ENCODE measurements around the gene SCG2. TPM values are rescaled to one million over a fixed set of nuclear protein-coding genes. Genes with fewer than 3 reads are reported as not detected.

SCG2 gene, protein sequence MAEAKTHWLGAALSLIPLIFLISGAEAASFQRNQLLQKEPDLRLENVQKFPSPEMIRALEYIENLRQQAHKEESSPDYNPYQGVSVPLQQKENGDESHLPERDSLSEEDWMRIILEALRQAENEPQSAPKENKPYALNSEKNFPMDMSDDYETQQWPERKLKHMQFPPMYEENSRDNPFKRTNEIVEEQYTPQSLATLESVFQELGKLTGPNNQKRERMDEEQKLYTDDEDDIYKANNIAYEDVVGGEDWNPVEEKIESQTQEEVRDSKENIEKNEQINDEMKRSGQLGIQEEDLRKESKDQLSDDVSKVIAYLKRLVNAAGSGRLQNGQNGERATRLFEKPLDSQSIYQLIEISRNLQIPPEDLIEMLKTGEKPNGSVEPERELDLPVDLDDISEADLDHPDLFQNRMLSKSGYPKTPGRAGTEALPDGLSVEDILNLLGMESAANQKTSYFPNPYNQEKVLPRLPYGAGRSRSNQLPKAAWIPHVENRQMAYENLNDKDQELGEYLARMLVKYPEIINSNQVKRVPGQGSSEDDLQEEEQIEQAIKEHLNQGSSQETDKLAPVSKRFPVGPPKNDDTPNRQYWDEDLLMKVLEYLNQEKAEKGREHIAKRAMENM
- total RNA-seq (2021; ENCODE audit: unreplicated experiment) (19.8 TPM), Bru-seq, nascent RNA (percentile 73 among the genes with signal in this experiment), BruChase-seq, experiment 1, labeled RNA remaining after a 6-hour chase (percentile 93 among the genes with signal in this experiment), BruChase-seq, experiment 2, labeled RNA remaining after a 2-hour chase (percentile 87 among the genes with signal in this experiment)
- 12.7 and 15.5 TPM in 2 replicates for polyA plus RNA-seq (2012)
- long read RNA-seq, transcript SCG2-201 (2 exons, 2,576 nt) = major isoform, 39 of 49 reads
- long read RNA-seq, partial matches to known transcripts = 0 of 49 reads
- long read RNA-seq, other reads (novel, unspliced or antisense) = 10 of 49 reads

DNA sequence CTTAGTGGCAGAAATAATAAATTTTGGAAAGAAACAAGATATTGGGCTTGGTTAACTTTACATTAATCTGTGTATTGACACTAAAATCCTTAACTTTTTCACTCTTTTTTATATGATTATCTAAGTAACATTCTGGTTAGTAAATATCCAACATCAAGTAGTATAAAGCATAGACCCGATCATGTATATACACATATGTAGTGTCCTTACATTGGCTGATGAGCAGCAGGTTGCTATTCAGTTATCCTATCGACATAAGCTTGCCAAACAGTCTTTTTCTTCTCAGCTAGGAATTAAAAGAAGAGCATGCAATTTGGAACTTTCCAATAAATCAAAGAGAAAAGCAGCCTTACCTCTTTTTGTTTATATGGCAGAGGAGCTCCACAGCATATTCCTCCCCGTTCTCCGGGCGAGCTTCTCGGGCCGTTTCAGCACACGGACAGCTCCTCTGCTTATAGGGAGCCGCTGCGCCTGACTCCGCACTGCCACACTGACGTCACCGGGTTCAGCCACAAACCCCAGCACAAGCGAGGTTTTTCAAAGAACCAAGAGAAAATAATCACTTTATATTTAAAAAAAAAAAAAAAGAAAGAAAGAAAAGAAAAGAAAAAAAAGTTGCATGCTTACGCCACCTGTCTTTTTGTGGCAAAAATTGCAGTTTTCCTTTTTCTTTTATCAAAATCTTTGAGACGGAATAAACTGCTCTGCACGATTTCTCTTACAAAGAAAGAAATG is at the start of gene SCG2:
TSS of gene SCG2 (minus strand) at position 430 of the 735 bp plus-strand sequence. CDS start 3,079 bp downstream, outside the sequence.
- TSS peak; percentile 51 for BruUV-seq (replicated peaks)
- Histone ChIP-seq H3K4me1 (ENCODE audit: control insufficient read depth in 1 of 2, insufficient read depth in 2 of 2, low read length in 2 of 2) (peaks cover 5 to 26% of the 10 kb centered on the region in 2 experiments; a peak in 3 of 4 replicates), H3K27ac (ENCODE audit: low read depth, low read length) (no peak within 1 kb of the TSS), H4K20me1 (ENCODE audit: insufficient read depth) (no peaks in the 10 kb centered on the region), H3K9ac (ENCODE audit: low read length) (no peak within 1 kb of the TSS), H3K4me2 (ENCODE audit: low read length) (peak within 1 kb of the TSS; percentile 70), H2AFZ (ENCODE audit: low read depth, low read length, poor library complexity, severe bottlenecking) (peak within 1 kb of the TSS; percentile 97), H3K36me3 (ENCODE audit: control insufficient read depth in 1 of 2, insufficient read depth in 2 of 2, low read length in 2 of 2) (no peaks in the 10 kb centered on the region), H3K9me3 (ENCODE audit: control insufficient read depth in 1 of 2, insufficient read depth in 1 of 2, low read depth in 1 of 2, low read length in 2 of 2) (no peaks in the 10 kb centered on the region), H3K27me3 (ENCODE audit: insufficient read depth, low read length) (no peaks in the 10 kb centered on the region), H3K9me2 (ENCODE audit: insufficient read depth) (no peaks in the 10 kb centered on the region), H3K4me3 (replicated peaks in 1 of 2; ENCODE audit: low read depth in 1 of 2, low read length in 2 of 2) (peak within 1 kb of the TSS; percentile 19 to 46), H3K79me2 (ENCODE audit: insufficient read depth, low read length) (no peaks in the 10 kb centered on the region)
- TF ChIP-seq, protein P1, sequence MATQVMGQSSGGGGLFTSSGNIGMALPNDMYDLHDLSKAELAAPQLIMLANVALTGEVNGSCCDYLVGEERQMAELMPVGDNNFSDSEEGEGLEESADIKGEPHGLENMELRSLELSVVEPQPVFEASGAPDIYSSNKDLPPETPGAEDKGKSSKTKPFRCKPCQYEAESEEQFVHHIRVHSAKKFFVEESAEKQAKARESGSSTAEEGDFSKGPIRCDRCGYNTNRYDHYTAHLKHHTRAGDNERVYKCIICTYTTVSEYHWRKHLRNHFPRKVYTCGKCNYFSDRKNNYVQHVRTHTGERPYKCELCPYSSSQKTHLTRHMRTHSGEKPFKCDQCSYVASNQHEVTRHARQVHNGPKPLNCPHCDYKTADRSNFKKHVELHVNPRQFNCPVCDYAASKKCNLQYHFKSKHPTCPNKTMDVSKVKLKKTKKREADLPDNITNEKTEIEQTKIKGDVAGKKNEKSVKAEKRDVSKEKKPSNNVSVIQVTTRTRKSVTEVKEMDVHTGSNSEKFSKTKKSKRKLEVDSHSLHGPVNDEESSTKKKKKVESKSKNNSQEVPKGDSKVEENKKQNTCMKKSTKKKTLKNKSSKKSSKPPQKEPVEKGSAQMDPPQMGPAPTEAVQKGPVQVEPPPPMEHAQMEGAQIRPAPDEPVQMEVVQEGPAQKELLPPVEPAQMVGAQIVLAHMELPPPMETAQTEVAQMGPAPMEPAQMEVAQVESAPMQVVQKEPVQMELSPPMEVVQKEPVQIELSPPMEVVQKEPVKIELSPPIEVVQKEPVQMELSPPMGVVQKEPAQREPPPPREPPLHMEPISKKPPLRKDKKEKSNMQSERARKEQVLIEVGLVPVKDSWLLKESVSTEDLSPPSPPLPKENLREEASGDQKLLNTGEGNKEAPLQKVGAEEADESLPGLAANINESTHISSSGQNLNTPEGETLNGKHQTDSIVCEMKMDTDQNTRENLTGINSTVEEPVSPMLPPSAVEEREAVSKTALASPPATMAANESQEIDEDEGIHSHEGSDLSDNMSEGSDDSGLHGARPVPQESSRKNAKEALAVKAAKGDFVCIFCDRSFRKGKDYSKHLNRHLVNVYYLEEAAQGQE (IDR thresholded peaks at IDR 0.05; ENCODE audit: low read depth) = peak; percentile 94
- TF ChIP-seq EGR1 (IDR thresholded peaks at IDR 0.05; ENCODE audit: low read depth) = no peak
- no peak for TF ChIP-seq YY1 (IDR thresholded peaks at IDR 0.05; ENCODE audit: extremely low read depth, insufficient replicate concordance, low read depth, low read length)
- TF ChIP-seq, protein P2, sequence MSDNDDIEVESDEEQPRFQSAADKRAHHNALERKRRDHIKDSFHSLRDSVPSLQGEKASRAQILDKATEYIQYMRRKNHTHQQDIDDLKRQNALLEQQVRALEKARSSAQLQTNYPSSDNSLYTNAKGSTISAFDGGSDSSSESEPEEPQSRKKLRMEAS (IDR thresholded peaks at IDR 0.05) = peak; percentile 56
- peak; percentile 81; the same call in 1 of the 2 replicates for TF ChIP-seq CBX3 (IDR thresholded peaks at IDR 0.05; ENCODE audit: low read depth)
- TF ChIP-seq, protein P3, sequence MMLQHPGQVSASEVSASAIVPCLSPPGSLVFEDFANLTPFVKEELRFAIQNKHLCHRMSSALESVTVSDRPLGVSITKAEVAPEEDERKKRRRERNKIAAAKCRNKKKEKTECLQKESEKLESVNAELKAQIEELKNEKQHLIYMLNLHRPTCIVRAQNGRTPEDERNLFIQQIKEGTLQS (IDR thresholded peaks at IDR 0.05) = peak; percentile 45; the same call in 1 of the 2 replicates
- TF ChIP-seq RAD21 (IDR thresholded peaks at IDR 0.05; ENCODE audit: low read depth) = peak; percentile 52; the same call in 1 of the 2 replicates
- peak; percentile 22; the same call in 1 of the 2 replicates for TF ChIP-seq SP1 (IDR thresholded peaks at IDR 0.05; ENCODE audit: low read depth)
- TF ChIP-seq, protein P4, sequence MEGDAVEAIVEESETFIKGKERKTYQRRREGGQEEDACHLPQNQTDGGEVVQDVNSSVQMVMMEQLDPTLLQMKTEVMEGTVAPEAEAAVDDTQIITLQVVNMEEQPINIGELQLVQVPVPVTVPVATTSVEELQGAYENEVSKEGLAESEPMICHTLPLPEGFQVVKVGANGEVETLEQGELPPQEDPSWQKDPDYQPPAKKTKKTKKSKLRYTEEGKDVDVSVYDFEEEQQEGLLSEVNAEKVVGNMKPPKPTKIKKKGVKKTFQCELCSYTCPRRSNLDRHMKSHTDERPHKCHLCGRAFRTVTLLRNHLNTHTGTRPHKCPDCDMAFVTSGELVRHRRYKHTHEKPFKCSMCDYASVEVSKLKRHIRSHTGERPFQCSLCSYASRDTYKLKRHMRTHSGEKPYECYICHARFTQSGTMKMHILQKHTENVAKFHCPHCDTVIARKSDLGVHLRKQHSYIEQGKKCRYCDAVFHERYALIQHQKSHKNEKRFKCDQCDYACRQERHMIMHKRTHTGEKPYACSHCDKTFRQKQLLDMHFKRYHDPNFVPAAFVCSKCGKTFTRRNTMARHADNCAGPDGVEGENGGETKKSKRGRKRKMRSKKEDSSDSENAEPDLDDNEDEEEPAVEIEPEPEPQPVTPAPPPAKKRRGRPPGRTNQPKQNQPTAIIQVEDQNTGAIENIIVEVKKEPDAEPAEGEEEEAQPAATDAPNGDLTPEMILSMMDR (IDR thresholded peaks at IDR 0.05 in 2 of 3, conservative IDR thresholded peaks at IDR 0.05 in 1 of 3; ENCODE audit: borderline replicate concordance in 1 of 3, insufficient read depth in 1 of 3, low read depth in 2 of 3, low read length in 2 of 3) = peak; percentile 13 to 27 (median 20); a peak in 2 of 6 replicates
- TF ChIP-seq TCF7L2 (IDR thresholded peaks at IDR 0.05; ENCODE audit: borderline replicate concordance, extremely low read depth, insufficient read depth, insufficient read length) = peak; percentile 87
- peak; percentile 59 for DNase-seq (ENCODE audit: low read depth, low spot score)
- ChIA-PET CTCF (interaction anchor here (1.1 to 1.5 kb wide), 3 partner anchors 9 to 21 kb away, joined by 3 to 5 read pairs (median 3); no protein-coding TSS in a partner anchor), POLR2A (no interaction called here), RAD21 (ENCODE audit: low non-redundant PET in 1 of 2, low total read pairs in 2 of 2, uncharacterized antibody in 2 of 2, unreplicated experiment in 2 of 2) (interaction anchor here in 1 of 2 experiments (0.8 kb wide), 1 partner anchor 9 kb away, joined by 3 read pairs; no protein-coding TSS in a partner anchor)
- intact Hi-C loops (cut with micrococcal nuclease) = loop anchor here (1.0 kb wide), 1 partner anchor 631 kb away; no protein-coding TSS in a partner anchor
- peak; percentile 100 for ATAC-seq
